PC-9 (cell line): Measurements from ENCODE around the gene CPSF4. TPM values are rescaled to one million over a fixed set of nuclear protein-coding genes. Genes with fewer than 3 reads are reported as not detected.

Experiments used
- BruUV-seq: library from RNA; stranded (reverse); fragments of 400-500 nt; replicated peaks from 2 replicates; lab custom pipeline; 2021; lab: Mats Ljungman, UMichigan
- CTCF ChIA-PET: fragments of 300-600 bp; sonication (Branson Sonifier 250); formaldehyde crosslinking; loops from one replicate; lab custom pipeline; 2022; ENCODE audit warnings: antibody characterized with exemption; lab: Charles Lee
- POLR2A ChIA-PET: fragments of 300-600 bp; sonication (Branson Sonifier 250); formaldehyde crosslinking; loops from one replicate; lab custom pipeline; 2022; ENCODE audit warnings: antibody characterized with exemption; ENCODE audit not compliant: unreplicated experiment; lab: Charles Lee
- DNase-seq, 2 experiments: peaks; one replicate each; pipeline versions ENCODE4 v3.0.0 to v3.0.0-alpha.2; 2015 to 2022; ENCODE audit warnings: mixed read lengths in 1 of 2
- H2AFZ ChIP-seq: fragments of 200-600 bp; sonication (generic); 2 replicates; pipeline ENCODE4 v1.8.1; 2017; ENCODE audit warnings: antibody characterized with exemption
- H3F3A ChIP-seq: fragments of 200-600 bp; sonication (generic); 2 replicates; pipeline ENCODE4 v1.8.1; 2017; ENCODE audit warnings: antibody characterized with exemption, mild to moderate bottlenecking, low read depth; ENCODE audit not compliant: insufficient read depth
- H3K27ac ChIP-seq: fragments of 200-600 bp; sonication (generic); 2 replicates; pipeline ENCODE4 v1.6.1; 2016; ENCODE audit warnings: mixed run types
- H3K27me3 ChIP-seq: fragments of 200-600 bp; sonication (generic); 2 replicates; pipeline ENCODE4 v1.6.1; 2016; ENCODE audit warnings: low read depth, mixed run types; ENCODE audit not compliant: insufficient read depth
- H3K36me3 ChIP-seq: fragments of 200-600 bp; sonication (generic); 2 replicates; pipeline ENCODE4 v1.6.1; 2016; ENCODE audit warnings: low read depth, mixed run types
- H3K4me1 ChIP-seq: fragments of 200-600 bp; sonication (generic); replicated peaks from 2 replicates; pipeline ENCODE4 v1.6.1; 2016; ENCODE audit warnings: mixed run types; ENCODE audit not compliant: insufficient read depth
- H3K4me2 ChIP-seq: fragments of 200-600 bp; sonication (generic); 2 replicates; pipeline ENCODE4 v1.6.1; 2017; ENCODE audit warnings: mixed run types
- H3K4me3 ChIP-seq: fragments of 200-600 bp; sonication (generic); 2 replicates; pipeline ENCODE4 v1.6.1; 2016; ENCODE audit warnings: mixed run types
- H3K79me2 ChIP-seq: fragments of 200-600 bp; sonication (generic); 2 replicates; pipeline ENCODE4 v1.6.1; 2017; ENCODE audit warnings: low read depth, mixed run types
- H3K9me2 ChIP-seq: fragments of 200-600 bp; sonication (generic); 2 replicates; pipeline ENCODE4 v1.8.1; 2017; ENCODE audit warnings: mild to moderate bottlenecking; ENCODE audit not compliant: insufficient read depth
- H3K9me3 ChIP-seq: fragments of 200-600 bp; sonication (generic); 2 replicates; pipeline ENCODE4 v1.8.1; 2016; ENCODE audit warnings: low read depth; ENCODE audit not compliant: insufficient read depth
- H4K20me1 ChIP-seq: fragments of 200-600 bp; sonication (generic); 2 replicates; pipeline ENCODE4 v1.8.1; 2017; ENCODE audit not compliant: insufficient read depth
- CTCF ChIP-seq: fragments of 200-600 bp; sonication (generic); conservative IDR thresholded peaks from 2 replicates; pipeline ENCODE4 v1.6.1; 2017; ENCODE audit warnings: mixed run types, antibody characterized with exemption, mild to moderate bottlenecking, moderate library complexity
- EZH2 ChIP-seq: fragments of 200-600 bp; sonication (generic); IDR thresholded peaks from 2 replicates; pipeline ENCODE4 v1.8.0; 2017; ENCODE audit warnings: antibody characterized with exemption, low read depth
- intact Hi-C: fragments of 100-400 bp; cut with micrococcal nuclease; formaldehyde crosslinking; loops from one replicate; pipeline ENCODE4 v1.10.0; 2022; ENCODE audit not compliant: unreplicated experiment
- total RNA-seq: library from RNA; stranded (reverse); gene quantifications from 2 replicates; pipeline ENCODE4 v1.2.3, GENCODE V29; 2021

The CPSF4 gene
- total RNA-seq, 1 experiment from 2014 or later = 69.0 TPM

- Histone ChIP-seq H3K9me2 (no peaks in the 10 kb centered on the region), H3K4me2 (no peak overlapping the region), H3K27me3 (no peaks in the 10 kb centered on the region), H3K27ac (no peak overlapping the region), H3F3A (peaks cover 18% of the 10 kb centered on the region), H4K20me1 (no peaks in the 10 kb centered on the region), H3K4me1 (peaks cover 21% of the 10 kb centered on the region), H3K79me2 (peaks cover 37% of the 10 kb centered on the region), H2AFZ (no peak overlapping the region), H3K4me3 (no peak overlapping the region), H3K36me3 (no peaks in the 10 kb centered on the region), H3K9me3 (no peaks in the 10 kb centered on the region)
- TF ChIP-seq EZH2 (no peak), CTCF (no peak)
- DNase-seq = no peak
- BruUV-seq = no TSS peak
- CTCF ChIA-PET = no interaction called here
- POLR2A ChIA-PET = interaction anchor here (0.6 kb wide), 1 partner anchor 83 kb away, joined by 3 read pairs; no protein-coding TSS in a partner anchor
- intact Hi-C loops = no loop called here
These were observed 30.8 kb downstream of the CPSF4 start for GRCh38 chr7:99469381-99470065.

DNA sequence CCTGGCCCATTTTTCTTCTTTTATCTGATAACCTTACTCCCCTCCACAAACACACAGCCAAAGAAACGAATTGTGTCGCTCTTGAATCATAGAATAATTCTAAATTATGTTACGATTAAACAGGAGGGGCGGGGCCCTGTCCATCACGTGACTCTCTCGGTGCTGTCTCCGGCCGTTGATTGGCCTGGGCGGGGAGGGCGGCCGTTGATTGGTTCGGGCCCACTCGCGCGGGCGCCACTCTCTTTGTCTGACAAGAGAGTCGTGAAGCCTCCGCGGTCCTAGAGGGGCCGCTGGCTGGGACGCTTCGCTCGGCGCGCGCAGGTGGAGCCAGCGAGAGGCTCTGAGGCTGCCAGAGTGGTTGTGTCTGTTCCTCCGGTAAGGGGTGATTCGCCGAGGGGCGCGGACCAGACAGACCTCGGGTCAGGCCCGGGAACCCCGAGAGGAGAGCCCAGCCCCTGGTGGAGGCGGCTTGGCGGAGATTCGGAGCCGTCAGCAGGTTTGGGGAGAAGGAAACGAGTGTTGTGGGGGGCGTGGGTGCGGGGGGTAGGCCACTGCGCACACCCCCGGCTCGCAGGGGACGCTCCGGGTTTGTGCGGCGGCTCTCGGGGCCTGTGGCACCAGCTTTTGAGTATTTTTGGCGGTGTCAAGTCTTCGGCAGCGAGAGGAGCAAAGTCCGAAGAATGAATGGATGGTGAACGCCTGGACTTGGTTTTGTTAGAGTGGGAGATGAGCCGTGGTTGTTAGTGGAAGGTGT, 34.0 kb downstream of the CPSF4 start, which contains the start of gene ZNF789:
TSS of gene ZNF789 (plus strand) at position 330 of the 754 bp plus-strand sequence. CDS start 3,567 bp downstream, outside the sequence.
- CTCF ChIA-PET = interaction anchor here (0.9 kb wide), 1 partner anchor 27 kb away, joined by 3 read pairs; the partner anchor contains the start of gene ZNF394
- no peaks in the 10 kb centered on the region; the same call in 1 of the 2 replicates for H3K36me3 ChIP-seq
- peaks cover 47% of the 10 kb centered on the region for H3K79me2 ChIP-seq
- H2AFZ ChIP-seq = peak within 1 kb of the TSS; percentile 94
- peak within 1 kb of the TSS; percentile 76 for H3K4me3 ChIP-seq
- BruUV-seq = no TSS peak
- TF ChIP-seq EZH2 = no peak
- no peak for TF ChIP-seq CTCF
- intact Hi-C loops = loop anchor here (1.0 kb wide), 3 partner anchors 28 to 64 kb away; partner anchors contain the start of genes BUD31, PDAP1 and ZNF394
- peaks cover 10% of the 10 kb centered on the region for H3K4me1 ChIP-seq
- H3K9me2 ChIP-seq = no peaks in the 10 kb centered on the region
- POLR2A ChIA-PET = interaction anchor here (0.6 to 0.7 kb wide), 3 partner anchors 28 to 345 kb away, joined by 3 to 6 read pairs (median 4); no protein-coding TSS in a partner anchor
- peak within 1 kb of the TSS; percentile 89 for H3K4me2 ChIP-seq
- DNase-seq = peak; percentile 91 to 99
- no peaks in the 10 kb centered on the region for H3K9me3 ChIP-seq
- no peaks in the 10 kb centered on the region for H3K27me3 ChIP-seq
- H3K27ac ChIP-seq = peak within 1 kb of the TSS; percentile 89
- no peaks in the 10 kb centered on the region; the same call in 1 of the 2 replicates for H4K20me1 ChIP-seq
- peaks cover 18% of the 10 kb centered on the region for H3F3A ChIP-seq

- H3K79me2 ChIP-seq = peaks cover 52% of the 10 kb centered on the region
- H4K20me1 ChIP-seq = no peaks in the 10 kb centered on the region; the same call in 1 of the 2 replicates
These were observed 34.5 kb downstream of the CPSF4 start for GRCh38 chr7:99473315-99473596.

More at GRCh38 chr7:99473315-99473596, 34.5 kb downstream of the CPSF4 start:
- Histone ChIP-seq H3K4me2 (peak overlapping the region; percentile 89), H3K4me3 (peak overlapping the region; percentile 76), H3K27me3 (no peaks in the 10 kb centered on the region), H2AFZ (peak overlapping the region; percentile 89), H3K27ac (no peak overlapping the region), H3K9me2 (no peaks in the 10 kb centered on the region), H3K36me3 (no peaks in the 10 kb centered on the region; the same call in 1 of the 2 replicates), H3F3A (peaks cover 18% of the 10 kb centered on the region), H3K9me3 (no peaks in the 10 kb centered on the region), H3K4me1 (peaks cover 10% of the 10 kb centered on the region)
- ChIA-PET POLR2A (interaction anchor here (0.5 to 0.7 kb wide), 4 partner anchors 27 to 367 kb away, joined by 3 to 6 read pairs (median 4); no protein-coding TSS in a partner anchor), CTCF (interaction anchor here (0.9 kb wide), 1 partner anchor 27 kb away, joined by 3 read pairs; the partner anchor contains the start of gene ZNF394)
- BruUV-seq = no TSS peak
- peak; percentile 28 to 70 for DNase-seq
- TF ChIP-seq EZH2 = no peak
- no peak for TF ChIP-seq CTCF
- intact Hi-C loops = no loop called here
